Thyroid gland (tissue), 4 donors: Measurements from ENCODE around the gene CXCL17.

Source experiments
- CTCF ChIP-seq, 6 experiments: fragments of 200-600 bp in 3 of 6; fragments of 450-650 bp in 3 of 6; sonication (generic) in 3 of 6; IDR thresholded peaks; one replicate each; pipeline ENCODE4 v1.5.1; 2016 to 2019; ENCODE audit warnings: antibody characterized with exemption in 6 of 6, mild to moderate bottlenecking in 2 of 6, inconsistent platforms in 1 of 6, moderate library complexity in 1 of 6
- POLR2A ChIP-seq, 2 donors: fragments of 450-650 bp; IDR thresholded peaks; one replicate each; pipeline ENCODE4 v1.6.1; 2017; ENCODE audit warnings: antibody characterized with exemption in 2 of 2, mild to moderate bottlenecking in 2 of 2, moderate library complexity in 1 of 2

GRCh38 chr19:42477933-42478332, 35.2 kb upstream of the CXCL17 start:
- no peak for TF ChIP-seq CTCF (IDR thresholded peaks at IDR 0.05)
- no peak for TF ChIP-seq POLR2A (IDR thresholded peaks at IDR 0.05)
